Measurements from ENCODE around the gene IL20RA.

The IL20RA gene

DNA sequence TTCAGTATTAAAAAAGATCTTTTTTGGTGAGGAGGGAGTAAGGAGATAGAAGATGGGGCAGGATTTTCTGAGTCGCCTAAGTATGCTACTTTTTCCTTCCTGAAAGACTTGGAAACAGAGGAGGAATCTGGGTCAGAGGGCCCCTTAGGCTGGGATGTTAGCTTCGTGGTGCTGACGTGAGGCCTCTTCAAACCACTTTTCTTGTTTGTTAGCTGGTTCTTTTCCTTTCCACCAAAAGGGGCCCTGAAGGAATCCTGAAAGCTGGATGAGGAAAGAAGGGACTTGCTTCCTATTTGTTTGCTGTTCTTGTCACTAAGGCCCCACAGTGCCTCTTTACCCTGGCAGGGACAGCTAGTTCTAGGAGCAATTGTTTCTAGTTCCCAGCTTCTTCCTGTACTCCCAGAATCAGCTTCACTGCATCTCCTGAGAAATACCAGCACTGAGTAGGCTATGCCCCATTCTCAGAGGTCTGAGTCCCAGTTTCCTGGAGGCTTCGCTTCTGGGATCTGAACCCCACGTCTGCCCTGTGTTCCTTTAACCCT is 2.2 kb upstream of the IL20RA start:
- FAIRE-seq (no peak), DNase-seq (ENCODE audit: low spot score) (no peak)

DNA sequence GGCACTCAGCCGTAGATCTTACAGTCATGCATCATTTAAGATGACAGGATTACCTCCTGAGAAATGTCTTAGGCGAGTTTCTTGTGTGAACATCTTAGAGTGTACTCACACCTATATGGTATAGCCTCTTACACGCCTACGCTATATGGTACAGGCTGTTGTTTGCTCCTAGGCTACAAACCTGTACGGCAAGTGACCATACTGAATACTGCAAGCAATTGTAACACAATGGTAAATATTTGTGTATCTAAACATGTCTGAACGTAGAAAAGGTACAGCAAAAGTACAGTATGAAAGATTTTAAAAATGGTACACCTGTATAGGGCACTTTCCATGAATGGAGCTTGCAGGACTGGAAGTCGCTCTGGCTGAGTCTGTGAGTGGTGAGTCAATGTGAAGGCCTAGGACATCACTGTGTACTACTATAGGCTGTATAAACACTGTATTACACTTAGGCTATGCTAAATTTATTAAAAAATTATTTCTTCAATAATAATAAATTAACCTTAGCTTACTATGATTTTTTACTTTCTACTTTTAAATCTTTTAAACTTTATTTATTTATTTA is 541 bp upstream of the IL20RA start:
- no peak for DNase-seq (ENCODE audit: low spot score)
- FAIRE-seq = peak; percentile 56

DNA sequence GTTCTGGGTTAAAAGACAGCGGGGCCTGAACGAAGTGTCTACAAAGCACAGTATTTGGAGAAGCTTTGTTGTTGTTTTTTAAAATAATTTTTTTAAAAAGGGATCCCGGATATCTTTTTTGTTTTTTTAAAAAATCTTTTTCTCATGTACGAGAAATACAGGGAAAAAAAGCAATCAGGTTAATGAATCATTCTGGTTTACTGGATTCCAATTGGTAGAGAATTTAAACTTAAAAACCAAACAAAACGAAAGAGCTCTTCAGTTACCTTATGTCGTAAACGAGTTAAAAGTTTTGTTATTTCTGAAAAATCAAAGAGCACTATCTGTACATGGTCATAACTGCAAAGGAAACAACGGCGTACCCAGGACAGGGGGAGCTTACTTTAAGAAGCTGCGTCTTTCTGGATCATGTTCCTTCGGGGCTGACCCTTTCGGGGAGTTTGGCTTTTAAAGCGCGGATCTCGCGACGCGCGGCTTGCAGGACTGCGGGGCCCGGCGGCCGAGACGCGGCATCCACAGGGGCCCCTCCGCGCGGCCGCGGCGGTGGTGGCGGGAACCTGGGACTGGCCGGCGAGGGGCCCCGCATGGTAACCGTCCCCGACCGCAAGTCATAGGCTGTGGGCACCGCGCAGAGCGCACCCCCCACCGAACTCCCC is 927 bp downstream of the IL20RA start:
- DNase-seq (ENCODE audit: low spot score) (no peak), FAIRE-seq (no peak)

DNA sequence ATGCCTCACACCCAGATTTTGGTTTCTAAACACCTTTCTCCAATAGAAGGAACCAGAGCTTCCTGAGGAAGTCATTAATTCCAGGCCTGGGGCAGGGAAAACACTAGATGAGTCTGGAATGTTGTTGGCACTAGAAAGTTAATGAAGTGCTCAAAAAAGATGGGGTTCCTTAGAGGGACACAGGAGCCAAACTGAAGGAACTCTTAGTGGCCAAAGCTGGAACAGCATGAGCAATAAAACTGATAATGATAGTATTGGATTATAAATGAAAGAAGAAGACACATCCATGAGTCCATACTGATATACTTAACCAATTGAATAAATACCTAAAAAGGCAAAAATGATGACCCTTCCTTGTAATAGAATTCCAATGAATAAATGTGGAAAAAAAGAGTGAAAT is 4.4 kb downstream of the IL20RA start:
- FAIRE-seq (no peak), DNase-seq (ENCODE audit: low spot score) (no peak)

DNA sequence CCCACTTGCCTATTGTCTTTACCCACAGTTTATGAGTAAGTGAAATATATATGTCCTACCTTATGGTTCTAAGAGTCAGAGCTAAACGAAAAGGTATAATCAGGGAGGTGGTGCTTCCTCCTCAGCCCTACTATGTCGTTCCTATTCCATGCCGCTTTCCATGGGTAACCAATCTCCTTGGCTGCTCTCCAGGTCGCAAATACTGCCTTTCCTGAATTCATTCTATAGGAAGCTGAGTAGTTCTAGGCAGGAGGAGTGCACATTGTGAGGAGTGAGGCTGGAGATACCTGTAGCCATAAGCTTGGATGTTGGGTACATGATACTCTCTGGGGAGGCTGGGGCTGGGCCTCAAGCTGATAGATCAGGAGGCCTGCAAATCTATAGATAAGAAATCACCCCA is 5.8 kb downstream of the IL20RA start:
- FAIRE-seq (no peak), DNase-seq (ENCODE audit: low spot score) (no peak)

DNA sequence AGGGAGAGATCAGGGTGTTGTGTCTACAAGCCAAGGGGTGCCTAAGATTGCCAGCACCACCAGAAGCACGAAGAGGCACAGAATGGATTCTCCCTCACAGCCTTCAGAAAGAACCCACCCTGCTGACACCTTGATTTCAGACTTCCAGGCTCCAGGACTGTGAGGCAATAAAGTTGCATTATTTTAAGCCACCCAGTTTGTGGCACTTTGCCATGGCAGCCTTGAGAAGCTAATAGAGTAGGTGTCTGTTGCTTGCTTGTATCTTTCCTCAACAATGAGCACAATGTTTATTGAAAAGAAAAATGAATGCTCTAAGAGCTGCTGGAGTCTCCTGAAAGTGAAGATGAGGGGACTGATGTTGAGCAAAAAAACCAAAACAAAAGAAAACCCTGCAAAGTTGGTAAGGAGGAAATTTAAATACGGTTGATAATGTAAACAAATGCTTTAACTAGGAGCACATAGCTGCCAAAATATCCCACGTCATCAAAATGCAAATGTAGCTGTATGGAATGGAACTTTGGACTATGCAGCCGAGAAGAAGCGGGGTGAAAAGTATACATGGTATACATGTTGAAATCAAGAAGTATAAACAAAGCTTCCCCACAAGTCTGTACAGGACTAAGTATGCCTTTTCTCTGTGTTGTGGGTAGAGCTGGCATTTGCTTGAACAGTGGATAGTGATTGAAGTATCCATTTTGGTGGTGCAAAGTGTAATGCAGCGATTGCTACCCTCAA is 8.0 kb downstream of the IL20RA start:
- FAIRE-seq (peak; percentile 42), DNase-seq (ENCODE audit: low spot score) (no peak)

DNA sequence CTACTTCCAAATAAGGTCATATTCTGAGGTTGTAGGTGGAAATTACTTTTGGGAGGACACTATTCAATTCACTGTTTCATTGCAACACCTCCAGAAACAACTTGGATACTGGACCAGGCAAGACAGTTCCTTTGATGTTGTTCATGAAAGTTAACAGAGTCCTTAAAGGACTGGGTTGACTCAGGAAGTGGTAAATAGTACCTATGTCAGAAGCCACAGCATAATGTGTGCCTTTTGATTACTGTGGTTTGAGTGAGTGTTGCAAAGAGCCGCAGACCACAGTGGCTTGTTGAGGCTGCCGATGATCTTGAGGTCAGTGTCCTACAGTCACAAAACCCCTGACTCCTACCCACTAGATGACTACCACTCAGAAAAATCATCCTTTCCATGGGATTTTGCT is 10.9 kb downstream of the IL20RA start:
- FAIRE-seq (peak; percentile 56), DNase-seq (ENCODE audit: low spot score) (peak; percentile 76)

DNA sequence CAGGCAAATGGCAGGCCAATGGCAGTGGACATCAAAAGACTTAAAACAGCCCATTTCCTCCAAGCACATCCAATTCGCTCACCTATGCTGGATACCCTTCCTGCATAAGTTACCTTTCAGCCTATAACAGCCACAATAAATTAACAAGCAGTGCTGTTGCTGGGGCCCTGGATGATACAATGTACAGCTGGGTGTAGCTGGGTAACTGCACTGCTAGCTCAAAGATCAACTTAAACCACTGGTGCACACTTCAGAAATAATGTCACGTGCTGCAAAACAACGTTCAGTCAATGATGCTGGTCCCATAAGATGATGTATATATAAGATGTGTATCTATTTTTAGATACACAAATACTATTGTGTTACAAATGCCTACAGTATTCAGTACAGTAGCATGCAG is 13.6 kb downstream of the IL20RA start:
- DNase-seq (ENCODE audit: low spot score) (no peak), FAIRE-seq (no peak)

DNA sequence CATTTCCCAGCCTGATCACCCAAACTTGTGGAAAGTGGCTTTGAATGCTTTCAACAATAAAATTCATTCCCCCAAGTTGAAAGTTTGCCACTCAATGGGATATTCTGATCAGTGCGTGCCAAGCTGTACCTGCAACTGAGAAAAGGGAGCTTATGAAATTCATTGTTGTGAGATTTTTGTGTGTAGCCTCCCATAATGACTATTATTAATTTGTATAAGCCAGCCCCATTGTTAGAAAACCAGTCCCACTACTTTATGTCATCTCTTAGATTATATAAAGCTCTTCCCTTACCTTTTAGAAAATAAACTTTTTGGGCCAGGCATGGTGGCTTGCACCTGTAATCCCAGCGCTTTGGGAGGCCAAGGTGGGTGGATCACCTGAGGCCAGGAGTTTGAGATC is 15.9 kb downstream of the IL20RA start:
- no peak for FAIRE-seq

DNA sequence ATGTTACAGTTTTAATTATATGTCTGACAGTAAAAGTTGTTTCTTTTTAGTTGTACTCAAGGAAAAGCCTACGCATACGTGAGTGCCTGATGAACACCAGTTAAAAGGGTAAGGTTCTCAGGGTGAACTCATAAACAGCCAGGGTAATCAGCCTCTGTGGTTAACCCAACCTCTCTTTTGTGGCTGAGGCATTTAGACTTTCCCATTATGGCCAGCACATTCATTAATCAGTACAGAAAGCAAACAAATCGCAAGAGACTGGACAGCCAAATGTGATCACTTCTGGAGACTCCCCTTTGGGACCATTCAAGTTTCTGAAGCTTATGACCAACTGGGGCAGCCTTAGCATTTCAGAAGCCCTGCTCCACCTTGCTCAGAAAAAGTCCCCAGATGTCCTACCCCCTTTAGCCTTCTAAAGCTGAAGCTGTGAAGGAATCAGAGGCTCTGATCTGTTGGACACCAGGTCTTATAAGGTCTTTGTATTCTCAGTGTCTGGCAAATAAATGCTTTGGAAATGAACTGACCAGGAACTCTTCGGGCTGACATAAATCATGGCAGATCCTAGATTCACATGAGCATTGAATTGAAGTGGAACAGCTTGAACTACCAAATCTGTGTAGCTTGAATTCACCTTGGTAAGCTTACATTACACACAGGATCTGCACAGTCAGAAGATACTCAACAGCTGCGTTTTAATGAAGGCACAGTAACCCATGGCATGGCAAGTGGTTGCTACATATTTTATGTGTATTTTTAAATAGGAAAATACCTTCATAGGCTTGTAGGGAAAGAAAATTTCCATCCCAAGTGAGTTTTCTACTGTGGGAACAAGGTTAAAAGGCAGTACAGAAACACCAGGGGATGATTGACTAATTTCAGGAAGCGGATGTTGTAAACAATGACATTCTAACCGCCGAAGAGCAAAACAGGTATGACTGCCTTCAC is 18.7 kb downstream of the IL20RA start:
- no peak for FAIRE-seq
- DNase-seq (ENCODE audit: low spot score) = peak; percentile 27

More for the DNA sequence above, 15.9 kb downstream of the IL20RA start:
- no peak for DNase-seq (ENCODE audit: low spot score)

DNA sequence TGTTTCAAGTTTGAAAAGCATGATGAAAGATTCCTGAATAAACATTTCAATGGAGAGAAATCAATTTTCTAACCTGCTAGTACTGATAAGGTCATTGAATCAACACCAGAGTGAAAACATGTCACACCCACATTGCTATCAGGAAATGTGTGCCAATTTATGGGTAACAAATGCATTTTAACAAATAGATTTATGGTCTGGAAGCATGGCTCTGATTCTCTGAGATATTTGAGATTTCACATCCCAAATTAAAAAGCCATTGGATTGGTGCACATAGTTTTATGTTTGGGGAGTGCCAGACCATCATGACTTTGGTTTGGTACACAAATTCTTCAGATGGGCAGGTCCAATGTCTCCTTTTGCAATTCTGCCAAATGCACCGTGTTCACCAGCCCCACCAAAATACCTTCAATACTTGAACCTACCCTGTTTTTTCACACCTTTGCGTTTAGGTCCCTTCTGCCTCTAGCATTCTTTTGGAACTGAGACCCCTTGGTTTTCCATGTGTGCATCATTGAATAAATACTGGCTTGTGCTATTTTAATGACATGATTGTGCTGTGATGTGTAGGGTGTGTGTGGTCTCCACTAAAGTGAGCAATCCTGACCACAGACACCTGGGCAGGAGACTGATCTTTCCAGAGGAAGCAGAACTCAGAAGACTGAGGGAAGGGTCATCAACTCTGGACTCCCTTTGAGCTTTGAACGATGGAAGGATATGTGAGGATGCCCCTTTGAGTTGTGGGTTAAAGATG is 20.4 kb downstream of the IL20RA start:
- FAIRE-seq (peak; percentile 56), DNase-seq (ENCODE audit: low spot score) (peak; percentile 72)

DNA sequence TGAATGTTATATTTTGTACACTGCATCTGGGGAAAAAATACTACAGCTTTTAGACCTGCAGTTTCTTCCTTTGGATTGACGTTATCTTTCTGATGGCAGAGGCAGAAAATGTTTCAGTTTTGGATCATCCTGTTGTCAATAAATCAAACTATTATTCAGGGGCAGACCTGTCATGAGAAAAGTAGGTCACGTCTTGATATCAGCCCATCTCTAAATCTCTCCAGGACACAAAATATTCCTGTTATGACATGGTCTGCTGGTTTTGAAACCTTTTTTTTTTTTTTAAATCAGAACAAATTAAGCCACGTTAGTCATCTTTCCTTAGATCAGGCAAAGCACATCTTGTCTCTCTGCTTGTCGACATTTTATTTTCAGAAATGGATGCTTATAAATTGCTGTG is 24.0 kb downstream of the IL20RA start:
- FAIRE-seq (no peak), DNase-seq (ENCODE audit: low spot score) (no peak)

DNA sequence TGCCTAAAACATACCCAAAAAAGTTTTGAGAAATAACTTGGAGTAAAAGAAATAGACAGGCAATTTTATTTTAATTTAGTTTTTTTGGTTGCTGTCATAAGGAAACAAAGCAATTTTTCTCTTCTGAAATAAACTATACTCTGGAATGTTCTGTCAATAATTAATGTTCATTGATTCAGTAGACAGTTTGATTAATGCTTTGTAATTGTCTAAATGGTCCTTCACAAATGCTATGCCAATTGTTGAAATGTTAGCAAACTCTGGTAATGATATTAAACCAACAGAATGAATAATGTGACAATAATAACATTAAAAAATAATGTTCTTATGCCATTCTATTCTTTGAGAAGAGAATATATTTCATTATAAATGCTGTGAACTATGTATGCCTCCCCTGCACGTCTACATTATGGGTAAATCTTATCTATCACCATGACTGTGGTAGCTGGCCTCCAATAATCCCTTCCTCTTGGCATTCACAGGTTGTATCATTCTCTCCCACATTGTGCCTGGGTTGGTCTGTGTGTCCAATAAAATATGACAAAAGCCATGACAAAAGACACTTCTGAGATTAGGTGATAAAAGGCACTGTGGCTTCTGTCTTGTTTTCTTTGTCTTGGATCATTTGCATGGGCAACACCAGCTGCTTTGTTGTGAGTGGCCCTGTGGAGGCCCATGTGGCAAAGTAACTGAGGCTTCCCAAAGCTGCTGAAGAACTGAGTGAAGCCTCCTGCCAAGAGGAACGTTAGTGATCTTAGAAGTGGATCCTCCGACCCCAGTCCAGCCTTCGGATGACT is 25.1 kb downstream of the IL20RA start:
- DNase-seq (ENCODE audit: low spot score) = no peak
- FAIRE-seq = no peak

DNA sequence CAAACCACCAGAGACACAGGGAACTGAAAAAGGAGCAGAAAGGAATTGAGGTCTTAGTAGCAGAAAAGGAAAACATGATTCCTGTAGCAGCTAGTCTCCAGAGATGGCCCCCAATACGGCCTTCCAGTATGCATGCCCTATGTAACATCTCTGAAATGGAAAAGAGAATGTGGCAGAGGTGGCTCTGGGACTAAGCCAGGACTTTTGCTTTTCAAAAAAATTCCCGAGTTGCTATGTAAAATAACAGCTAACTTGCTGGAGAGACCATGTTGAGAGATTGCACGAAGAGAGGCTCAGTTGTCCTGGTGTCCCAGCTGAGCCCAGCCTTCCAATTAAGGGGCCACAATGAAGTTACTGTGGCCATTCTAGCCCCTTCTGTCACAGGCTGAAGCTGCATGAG is 27.7 kb downstream of the IL20RA start:
- no peak for DNase-seq (ENCODE audit: low spot score)
- FAIRE-seq = no peak

DNA sequence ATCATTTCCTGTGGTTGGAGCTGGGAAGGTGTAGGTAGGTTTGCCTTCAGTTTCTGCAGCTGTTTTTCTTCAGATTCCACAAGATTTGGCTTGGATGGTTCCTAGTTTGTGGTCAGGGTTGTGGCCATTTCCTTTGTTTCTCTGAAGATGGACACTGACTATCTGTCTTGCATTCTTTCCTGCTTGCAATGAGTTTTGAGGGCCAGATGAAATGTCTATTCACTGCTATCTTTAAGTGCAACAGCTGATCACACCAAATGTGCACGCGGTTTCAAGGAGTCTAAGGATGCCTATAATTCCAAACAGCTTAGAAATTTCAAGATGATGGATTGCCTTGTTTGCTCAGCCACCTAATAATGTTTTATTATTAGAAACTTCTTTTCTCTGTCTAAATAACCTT is 28.4 kb downstream of the IL20RA start:
- FAIRE-seq (peak; percentile 67), DNase-seq (ENCODE audit: low spot score) (peak; percentile 54)

DNA sequence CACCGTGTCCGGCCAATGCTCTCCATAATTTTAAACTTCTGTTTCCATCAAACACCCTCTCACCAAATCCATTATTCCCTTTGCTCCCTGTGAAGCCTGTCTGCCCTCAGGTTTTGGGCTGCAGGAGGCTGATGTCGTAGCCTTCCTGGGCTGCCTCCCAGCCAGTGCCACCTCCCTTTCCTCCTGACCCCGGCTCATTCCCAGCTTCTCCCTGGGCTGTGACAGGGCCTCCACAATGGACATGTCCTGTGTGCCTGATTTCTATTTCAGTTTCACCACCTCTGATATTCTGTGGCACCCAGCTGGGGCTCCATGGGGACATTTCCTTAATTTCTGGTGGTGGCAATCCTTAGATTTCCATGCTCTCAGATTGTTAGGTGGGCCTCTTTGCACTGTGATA is 28.8 kb downstream of the IL20RA start:
- no peak for FAIRE-seq
- DNase-seq (ENCODE audit: low spot score) = no peak

DNA sequence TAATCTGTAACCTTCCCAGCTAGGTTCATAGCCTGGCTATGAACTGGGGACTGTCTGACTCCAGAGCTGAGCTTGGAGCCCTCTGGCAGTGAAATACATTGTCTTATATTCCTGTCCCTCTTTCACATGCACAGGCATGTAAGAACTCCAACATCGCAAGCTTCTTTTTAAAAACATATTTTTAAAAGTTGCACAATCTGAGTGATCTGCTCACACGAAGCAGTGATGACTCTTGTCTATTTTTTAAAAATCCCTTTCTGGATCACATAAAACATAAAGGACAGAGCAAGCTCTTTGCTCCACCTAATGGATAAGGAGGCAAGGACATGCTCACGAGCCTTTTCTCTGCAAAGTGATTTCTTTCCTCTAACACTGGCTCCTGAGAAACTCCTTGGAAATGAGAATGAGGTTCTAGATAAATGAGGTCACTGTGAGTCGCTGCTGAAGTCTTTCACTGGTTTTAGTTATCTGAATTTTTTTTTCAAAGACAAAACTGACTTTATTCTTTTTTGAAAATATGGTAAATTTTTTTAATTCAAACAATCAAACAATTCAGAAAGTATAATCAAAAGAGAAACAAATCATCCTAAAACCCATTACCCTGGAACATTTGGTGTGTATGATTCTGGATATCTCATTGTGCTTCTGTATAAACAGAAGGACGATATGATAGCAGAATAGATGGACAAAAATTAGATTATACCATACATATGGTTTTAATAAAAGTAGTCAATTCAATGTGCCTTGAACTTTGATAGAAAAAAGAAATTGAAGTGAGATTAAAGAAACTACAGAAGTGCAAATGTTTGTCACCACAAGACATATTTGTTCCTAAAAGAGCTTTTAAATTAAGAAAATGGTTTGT is 30.8 kb downstream of the IL20RA start:
- DNase-seq (ENCODE audit: low spot score) (peak; percentile 40), FAIRE-seq (no peak)

DNA sequence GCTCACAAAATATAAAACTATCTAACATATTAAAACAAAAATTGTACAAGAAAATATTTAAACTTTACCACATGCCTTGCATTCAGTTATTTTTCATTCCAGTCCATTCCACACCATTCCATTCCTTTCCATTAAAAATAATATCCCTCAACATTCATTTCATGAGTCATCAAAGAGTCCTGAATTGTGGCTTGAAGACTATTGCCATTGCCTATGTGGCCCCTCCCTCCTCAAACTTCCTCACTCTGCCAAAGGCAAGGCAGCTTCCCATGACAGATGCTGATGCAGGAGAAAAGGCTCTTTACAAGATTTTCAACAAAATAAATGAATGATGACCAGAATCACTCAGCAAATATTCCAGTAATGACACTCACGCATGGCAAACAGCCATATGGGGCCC is 31.7 kb downstream of the IL20RA start:
- FAIRE-seq = no peak
- peak; percentile 76 for DNase-seq (ENCODE audit: low spot score)

DNA sequence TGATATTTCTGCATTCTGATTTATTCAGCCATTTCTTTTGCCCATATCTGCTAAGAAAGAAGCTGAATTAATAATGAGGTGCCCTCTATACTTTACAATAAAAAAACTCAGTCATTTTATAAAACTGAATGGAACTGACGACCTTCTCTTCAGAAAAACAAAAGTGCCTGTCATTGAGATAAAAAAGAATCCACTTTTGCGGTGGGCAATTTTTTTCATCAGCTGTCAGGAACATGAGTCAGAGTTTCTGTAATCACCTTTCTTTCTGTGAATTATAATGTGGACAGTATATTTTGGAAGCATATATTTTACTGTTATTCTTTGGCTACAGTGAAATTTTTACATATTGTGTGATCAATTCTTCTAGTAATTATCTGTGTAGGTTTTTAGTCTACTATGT is 33.4 kb downstream of the IL20RA start:
- FAIRE-seq (no peak), DNase-seq (ENCODE audit: low spot score) (peak; percentile 30)

All from urothelium cell line (cell line).